NCI-H82 treated with DMSO at 0.1 percent for 48 hours (cell line): ENCODE measurements around the gene HAND2.

Experiments used
- DNase-seq: peaks from one replicate; lab custom pipeline; 2025; ENCODE audit not compliant: unreplicated experiment; lab: John Stamatoyannopoulos, UW

The HAND2 gene

DNA sequence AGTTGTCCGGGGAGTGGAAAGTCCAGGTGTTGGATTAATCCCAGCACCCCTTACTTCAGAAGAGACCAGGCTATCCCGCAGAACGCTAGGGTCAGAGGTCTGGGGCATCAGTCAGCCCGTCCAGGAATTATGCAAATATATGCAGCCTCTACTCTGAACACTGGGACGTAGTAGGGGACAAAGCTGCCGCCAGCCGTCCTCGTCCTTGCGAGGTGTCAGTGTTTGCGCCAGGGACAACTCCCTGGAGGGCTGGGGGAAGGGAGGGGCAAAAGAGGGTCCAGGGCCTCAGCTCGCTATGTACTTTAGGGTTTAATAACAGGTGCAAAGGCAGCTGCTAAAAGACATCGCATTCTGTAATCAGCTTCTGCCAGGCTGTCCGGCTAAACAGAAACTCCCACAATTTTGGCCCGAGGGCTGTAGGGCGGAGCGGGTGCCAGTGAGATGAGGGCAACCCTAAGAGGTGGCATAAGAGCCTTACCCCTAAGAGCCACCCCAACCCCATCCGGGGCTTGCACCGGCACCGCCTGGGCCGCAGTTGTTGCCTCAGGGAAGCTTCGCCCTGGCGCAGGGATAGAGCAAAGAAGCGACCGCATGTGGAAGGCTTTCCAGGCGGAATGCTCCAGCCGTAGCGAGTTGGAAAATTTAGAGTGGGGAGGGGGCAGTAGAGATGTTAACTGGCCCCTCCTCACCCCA, 8.4 kb downstream of the HAND2 start:
- DNase-seq = no peak

DNA sequence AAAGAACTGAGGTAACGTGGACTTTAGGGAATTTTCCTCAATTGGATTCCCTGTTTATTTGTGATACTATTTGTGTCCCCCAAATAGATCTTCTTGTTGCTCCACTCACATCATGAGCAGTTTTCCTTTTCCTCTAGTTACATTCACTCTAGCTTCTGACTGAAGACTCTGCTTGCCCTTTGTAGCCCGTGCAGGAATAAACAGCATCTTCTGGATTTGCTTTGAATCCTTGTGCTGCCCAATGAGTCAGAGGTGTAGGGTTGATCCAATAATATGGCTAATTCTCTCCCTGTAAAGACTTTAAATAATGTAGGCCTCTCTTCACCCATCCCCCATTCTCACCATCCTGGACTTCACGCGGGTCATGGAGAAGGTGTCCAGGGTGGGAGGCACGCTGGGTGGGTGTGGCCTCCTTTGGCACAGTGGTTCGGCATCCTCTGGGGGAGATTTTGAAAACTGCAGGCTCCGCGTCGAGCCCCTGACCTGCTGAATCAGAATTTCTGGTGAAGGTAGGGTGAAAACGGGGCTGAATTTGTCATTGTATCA, 9.0 kb downstream of the HAND2 start:
- no peak for DNase-seq

DNA sequence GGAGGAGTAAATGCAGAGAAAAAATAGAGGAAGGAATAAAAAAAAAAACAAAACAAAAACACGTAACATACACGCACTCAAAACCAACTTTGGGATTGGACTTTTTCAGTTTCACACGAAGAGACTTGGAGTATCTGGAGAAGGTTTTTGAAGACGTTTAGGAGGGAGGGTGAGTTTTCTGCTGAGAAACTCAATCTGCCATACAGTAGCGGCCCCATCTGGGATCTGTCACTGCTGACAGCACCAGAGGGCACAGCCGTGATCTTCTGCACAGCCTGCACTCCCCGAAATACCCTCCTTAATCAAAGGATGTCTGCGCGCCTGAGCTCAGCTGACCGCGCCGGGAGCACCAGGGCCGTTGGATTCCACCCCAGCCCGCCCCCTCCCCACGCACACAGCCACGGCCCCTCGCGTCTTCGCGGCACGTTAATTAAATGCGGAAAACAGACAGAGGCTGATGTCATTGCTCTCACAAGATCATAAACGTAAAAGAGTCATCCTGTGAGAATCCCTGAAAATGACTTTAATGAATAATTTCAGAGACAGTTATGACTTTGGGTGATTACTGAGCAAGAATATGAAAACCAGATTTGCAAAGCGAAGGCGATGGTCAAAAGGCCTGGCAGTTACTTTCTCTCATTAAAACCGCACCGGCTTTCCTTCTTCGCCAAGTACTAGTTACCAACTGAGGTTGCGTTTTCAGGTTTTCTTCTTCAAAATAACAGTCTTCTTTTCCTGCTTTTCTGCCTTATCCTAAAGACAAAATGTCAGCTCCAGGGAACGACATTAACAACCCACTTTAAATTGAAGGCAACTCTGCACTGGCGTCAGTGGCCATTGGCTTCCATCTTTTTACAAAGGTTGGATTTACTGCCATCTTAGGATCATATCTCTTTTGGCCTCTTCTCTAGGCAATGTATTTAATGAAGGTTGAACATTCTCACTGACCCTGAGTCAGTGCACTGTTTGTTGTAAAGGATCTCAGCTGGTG, 10.6 kb downstream of the HAND2 start:
- DNase-seq = no peak

DNA sequence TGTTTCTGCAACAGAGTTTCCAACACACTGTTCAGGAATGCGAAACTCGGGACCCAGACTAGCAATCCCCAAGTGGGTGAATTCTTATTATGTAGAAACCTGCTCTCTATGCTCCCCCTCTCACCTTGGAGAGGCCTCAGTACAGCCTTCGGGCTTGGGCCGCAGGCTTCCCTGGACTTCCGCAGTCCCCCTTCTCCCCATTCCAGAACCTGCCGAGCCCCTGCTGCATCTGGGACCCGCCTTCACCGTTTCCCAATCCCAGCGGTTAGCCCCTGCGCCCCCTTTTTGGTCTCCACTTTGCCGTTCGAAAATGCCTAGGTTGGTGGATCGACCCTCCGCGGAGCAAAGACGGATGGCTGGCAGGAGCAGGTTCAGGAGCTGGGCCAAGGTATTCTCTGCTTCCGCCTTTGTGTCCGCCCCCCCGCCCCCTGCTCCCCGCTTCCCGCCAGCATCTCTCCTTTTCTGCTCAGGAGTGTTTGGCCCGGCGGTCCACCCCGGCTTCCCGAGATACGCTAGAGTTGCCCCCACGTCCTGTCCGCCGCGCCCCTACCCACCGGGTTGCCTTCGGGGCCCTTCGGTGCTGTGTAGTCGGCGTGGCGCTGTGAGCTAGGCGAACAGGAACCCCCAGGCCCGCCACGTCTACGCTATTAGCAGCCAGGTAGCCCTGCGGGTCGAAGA, 11.5 kb downstream of the HAND2 start:
- no peak for DNase-seq

DNA sequence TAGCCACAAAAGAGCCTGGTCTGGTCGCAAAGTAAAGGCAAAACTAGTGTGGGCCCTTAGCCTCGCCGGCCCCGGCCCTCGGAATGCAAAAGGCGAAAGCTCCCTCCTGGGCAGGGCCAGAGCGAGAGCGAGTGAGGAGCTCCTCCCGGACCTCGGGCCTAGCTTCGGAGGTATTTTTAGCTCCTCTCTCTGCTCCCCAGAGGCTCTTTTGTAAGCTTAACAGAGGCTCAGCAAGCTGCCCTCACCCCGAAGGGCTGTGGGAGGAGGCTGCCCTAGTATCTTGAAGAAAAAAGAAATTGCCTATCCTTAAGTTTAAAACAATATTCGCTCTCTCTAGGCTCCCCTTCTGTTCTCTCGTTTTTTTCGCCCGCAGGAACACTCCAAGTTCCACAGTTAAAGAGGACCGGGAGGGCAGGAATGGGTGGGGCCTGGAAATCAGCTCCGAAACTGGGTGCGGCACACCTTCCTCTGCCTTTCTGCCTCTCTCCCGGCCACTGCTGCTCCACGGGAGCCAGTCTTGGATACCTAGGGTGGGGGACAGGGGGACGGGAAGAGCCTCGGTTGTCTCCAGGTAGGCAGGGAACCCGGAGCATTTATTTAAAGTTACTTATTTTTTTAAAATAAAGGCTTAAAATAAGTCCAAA, 12.1 kb downstream of the HAND2 start:
- no peak for DNase-seq

DNA sequence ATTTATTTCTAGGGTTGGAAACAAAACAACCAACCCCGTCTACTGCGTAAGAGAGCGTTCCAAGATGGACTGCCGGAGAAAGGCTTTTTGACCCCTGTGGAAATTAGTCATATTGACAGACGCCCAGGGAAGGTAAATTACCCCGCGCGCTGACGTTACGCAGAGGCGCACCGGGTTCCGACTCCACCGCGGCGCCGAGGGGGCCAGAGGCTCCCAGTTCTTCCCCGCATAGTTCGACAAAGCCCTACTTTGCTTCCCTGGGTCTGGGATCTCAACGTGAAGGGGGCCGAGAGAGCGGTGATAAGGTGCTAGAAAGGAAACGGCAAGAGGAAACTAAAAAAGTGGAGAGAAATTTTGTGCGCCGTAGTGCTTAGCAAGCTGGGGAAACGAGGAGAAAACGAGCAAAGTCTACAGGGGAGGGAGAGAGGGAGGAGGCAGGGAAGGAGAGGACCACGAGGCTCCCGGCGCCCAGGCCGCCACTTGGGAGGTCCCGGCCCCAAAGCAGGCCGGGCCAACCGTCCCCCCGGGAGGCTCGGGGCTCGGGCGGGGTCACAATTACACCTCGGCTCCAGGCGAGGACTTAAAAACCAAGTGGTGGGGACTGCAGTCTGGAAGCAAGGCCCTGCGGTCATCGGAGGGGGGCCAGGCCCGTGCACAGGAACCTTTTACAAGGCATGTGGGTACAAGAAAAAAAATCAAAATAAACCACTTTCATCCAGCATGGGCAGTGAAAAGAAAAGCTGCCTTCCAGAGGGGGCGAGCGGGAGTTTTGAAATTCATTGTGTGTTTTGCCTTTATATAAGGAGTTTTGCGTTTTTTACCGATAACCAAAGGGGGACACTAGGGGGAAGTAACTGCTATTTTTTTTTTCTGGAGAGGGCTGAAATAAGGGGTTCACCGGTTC, 13.2 kb downstream of the HAND2 start:
- no peak for DNase-seq

DNA sequence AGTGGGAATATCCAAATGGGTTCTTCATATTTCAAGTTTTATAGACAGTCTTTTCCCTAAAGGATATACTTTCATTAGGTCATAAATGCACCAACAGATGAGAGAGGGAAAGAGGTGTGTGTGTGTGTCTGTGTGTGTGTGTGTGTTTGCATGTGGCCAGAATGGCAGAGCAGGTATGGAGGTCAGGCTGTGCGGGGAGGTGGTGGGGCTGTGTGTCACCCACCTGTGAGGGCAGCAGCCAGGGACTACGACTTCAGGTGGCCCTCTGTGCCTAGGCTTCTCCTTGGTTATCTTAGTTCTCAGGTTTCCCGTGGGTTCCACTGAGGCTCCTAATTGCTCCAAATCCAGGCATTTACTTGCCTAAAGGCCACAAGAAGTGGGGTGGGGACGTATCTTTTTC, 14.6 kb downstream of the HAND2 start:
- no peak for DNase-seq

DNA sequence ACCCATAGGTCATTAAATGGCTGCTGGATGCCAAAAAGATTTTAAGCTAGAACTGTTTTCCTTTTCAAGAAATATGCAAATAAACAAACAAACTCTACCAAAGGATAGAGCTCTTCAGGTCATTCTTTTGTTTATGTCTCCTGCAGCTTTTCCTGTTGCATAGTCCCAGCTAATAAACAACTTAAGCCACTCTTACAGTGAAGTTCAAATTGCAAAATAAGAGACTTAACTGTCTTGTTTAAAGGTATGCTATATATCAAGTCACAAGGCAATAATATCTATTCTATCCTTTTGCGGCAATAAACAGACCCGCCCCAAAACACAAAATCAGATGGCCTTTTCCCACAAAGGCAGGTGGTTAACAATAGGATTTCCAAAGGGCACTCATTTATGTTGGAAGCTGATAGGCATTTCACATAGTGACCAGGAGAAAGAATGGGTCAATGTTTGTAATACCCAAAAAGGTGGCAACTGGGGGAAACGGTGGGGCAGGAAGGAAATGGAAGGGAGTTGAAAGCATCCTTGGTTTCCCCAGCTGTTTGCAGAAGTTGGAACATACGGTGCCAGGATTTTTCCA, 15.3 kb downstream of the HAND2 start:
- no peak for DNase-seq

DNA sequence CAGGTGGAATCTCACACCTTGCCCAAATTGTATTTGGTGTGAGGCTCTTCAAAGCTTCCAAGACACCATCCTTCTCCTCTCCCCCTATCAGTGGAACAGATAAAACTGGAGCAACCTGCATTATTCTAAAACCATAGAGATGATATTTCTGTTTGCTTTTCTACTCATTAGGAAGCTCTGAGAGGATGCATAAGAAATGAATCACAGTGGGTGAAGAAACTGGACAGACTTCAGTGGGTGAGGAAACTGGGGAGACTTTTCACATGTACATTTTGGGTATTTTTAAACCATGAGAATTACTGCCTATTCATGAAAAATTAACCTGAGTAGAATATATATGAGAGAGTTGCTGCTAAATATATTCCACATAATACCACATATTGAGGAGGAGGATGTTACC, 16.4 kb downstream of the HAND2 start:
- no peak for DNase-seq

DNA sequence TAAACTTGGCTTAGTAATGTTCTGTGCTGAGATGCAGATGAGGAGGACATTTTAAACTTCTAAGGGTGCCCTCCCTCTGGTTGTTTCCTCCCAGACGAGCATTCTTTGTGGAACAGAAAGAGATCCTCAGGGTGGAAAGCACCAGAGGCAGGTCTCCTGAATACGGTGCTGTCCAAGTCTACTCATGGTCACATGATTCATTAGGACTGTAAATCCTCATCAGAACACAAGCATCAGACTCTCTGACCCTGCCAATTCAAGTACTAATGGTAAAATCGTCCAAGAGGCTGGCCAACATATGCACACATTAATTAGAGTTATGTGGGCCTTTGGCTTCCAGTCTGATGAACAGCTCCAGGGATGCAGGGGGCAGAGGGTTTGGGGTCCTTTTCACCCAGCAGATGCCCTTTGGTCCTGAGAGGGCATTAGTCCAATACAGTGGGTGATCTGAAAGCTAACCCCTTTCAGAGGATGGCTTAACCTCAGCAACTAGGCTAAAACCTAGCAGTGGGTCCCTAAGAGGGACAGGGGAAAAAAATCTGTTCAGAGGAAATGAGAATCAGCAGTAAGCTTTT, 18.2 kb downstream of the HAND2 start:
- DNase-seq = no peak

DNA sequence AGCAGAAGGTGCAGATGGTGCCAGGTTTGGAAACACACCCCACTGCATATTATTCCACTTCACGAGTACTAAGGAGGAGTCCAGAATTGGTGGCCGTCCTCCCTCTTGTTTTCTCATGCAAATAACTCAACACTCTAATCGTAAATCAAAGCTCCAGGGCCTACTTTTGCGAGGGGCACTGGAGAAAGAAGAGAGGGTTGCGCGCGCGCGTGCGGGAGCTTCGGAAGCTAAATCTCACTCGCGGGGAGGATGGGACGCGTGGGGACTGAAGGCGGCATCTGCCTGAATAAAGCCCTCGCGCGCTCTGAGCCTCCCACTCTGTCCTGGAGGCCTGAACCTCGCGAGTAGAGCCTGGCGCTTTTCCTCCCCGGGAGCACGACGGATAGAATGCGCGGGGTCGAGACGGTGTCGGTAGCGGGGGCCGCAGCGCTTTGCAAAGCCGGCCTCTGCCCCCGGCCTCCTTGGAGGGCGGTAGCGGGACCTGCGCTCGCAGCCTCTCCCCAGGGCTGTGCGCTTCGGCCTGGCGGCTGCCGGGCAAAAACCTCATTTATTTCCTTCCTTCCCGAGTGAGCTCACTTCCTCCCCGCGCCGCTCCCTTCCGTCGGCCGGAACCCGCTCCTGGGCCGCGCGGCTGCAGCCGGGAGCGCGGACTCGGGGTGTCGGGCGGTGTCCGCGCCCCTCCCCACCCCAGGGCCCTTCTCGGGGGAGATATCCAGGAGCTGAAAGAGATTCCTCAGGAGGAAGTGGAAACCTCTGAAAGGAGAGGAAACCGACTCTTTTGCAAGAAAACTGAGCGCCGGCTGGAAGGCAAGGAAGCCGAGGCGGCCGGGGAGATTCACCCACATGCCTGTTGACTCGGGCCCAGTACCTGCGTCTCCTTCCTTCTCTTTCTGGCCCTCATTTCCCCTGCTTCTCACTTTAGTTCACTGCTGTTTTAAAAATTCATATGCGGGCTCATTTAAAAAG, 20.7 kb downstream of the HAND2 start:
- DNase-seq = no peak

DNA sequence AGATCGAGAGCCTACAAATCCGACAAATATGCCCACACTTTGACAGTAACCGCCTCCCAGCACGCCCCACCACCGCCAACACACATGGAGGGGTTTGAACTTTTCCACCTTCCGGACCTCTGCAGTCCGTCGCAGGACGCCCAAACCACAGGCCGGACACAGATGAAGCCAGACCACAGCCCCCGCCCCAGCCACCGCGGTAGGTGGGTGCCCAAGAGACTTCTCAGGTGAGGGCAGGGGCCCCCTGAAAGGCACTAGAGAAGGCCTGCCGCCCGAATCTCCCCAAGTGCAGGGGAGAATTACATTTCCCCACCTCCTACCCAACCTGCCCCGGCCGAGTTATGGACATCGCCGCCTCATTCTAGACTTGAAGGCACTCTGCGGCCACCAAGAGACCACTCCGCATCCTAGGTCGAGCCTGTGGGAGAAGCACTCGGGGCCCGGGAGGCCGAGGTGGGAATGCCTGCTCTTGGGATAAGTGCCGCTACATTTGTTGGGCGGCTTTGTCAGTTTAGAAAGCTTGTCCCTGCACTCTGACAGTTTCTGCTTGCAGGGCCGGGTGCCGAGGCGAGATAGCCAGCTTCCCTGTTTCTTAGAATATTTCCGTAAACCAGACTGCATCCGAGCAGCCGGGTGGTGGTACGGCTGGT, 21.5 kb downstream of the HAND2 start:
- no peak for DNase-seq

DNA sequence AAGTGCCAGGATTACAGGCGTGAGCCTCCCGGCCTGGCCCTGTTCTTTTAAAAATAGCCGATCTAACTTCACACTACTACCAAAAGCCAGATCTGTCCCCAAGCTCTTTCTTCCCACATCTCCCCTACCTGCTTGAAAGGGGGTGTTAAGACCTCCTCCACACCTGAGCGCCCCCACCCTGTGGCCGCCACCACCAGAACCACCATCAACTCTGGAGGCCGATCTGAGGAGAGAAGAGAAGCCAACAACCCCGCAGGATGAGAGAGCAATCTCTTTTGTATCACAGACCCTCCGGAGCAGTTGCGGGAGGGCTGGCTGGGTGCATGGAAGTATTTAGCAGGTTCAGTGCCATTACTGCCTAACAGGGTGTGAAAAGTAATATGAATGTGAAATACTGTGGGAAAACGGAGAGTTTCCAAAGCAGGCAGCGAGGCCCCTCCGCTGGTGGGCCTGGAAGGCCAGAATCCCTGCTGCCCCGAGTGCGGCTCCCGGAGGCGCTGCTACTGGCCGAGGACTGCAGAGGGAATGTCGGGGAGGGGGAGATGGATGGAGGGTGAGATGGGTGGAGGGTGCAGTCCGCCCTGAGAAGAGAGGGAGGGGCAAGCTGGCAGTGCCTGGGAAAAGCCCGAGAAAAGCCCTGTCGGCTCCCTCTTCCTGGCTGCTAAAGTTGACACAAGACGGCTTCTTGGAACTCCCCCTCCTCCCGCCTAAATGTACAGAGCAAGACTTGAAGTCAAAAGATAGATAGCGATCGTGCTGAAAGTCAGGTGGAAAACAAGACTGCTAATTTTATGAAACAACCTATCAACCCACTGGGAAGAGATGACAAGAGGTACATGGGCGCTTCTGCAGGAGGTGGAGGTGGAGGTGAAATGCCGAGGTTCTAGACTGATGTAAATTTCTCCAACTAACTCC, 22.3 kb downstream of the HAND2 start:
- DNase-seq = no peak

DNA sequence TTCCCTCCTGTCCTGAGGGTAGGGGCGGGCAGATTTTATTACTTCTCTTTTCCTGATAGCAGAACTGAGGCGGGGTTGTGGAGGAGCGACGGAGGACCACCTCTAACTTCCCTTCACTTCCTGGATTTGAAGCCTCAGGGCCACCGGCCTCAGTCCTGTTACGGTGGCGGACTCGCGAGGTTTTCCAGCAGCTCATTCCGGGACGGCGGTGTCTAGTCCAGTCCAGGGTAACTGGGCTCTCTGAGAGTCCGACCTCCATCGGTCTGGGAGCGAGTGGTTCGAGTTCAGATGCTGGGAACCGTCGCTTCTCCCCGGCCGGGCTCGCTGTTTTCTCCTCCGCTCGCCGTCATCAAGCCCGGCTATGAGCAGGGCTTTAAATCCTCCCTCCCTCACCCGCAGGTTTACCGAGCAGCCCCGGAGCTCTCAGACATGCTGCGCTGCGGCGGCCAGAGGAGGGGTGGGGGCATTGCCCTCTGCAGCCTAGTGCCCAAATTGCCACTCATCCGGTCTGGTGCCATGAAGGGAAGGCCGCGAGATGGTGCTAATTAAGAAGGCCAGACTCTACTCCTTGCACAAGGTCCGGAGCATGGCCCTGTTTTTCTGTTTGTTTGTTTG, 23.3 kb downstream of the HAND2 start:
- DNase-seq = no peak

DNA sequence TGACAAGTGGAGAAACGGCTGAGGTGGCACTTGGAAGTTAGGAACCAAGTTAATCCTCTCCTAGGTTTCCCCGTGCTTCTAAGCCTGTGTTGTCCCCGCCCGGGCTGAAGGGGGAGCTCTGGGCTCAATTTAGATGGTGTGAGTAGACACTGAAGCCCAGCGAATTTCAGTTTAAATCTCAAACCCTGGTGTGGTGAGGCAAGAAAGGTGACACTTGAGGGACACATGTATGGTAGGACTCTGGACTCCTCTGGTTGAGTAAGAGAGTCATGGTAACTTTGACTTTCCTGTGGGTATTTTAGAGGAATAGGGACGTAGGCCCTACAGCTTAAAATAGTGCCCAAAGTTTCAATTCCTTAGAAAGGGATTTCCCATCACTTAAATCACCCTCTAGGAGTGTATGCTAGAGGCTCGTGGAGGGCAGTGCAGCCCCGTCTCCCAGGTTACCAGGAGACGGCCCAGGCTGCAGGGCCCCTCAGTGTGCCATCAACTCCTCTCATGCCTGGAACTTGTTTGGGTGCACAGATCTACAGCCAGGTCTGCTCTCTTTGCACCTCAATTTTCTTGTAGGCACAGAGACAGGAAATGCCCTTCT, 24.0 kb downstream of the HAND2 start:
- no peak for DNase-seq

DNA sequence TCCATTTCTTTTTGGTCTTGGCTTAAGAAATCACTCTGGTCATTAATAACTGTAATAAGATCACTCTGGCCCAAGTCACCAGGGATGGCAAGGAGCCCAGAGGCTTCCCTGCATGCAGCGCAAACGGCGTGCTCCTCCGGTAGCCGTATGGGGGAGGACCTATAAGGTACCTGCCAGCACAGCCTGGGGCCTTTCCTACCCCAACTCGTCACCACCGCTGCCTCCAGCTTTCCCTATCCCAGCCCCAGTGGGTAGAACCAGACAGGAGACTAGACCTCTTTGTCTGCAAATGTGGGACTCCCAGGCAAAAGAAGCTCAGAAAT, 25.9 kb downstream of the HAND2 start:
- no peak for DNase-seq
